ENCODE results near the gene PPP1CC.
"Not testable (repeated sequence)": the region's sequence is repeated elsewhere in the genome, so short reads cannot be mapped to it uniquely, and the experiment has no call there.

PPP1CC gene

DNA sequence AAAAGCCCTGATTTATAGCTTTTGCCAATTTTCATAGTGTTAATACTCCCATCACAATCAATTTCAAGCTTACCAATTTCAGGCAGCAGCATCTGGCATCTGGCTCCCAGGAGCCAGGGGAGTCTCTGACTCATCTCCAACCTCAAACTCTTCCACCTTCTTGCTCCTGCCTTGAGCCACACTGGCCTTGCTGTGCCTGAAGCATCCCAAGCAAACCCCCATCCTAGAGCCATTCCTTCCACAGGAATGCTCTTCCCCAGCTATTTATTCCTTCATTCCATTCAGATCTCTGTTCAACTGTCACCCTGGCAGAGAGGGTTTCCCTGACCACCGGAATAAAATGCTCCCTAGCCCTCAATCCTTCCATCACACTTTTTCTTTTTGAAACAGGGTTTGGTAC lies 13.9 kb upstream of the PPP1CC start:
- no peak for FAIRE-seq
- peak; percentile 56 for DNase-seq (ENCODE audit: low spot score)

GRCh38 chr12:110754101-110754793 lies 11.6 kb upstream of the PPP1CC start:
- FAIRE-seq (no peak), DNase-seq (ENCODE audit: low spot score) (no peak)

DNA sequence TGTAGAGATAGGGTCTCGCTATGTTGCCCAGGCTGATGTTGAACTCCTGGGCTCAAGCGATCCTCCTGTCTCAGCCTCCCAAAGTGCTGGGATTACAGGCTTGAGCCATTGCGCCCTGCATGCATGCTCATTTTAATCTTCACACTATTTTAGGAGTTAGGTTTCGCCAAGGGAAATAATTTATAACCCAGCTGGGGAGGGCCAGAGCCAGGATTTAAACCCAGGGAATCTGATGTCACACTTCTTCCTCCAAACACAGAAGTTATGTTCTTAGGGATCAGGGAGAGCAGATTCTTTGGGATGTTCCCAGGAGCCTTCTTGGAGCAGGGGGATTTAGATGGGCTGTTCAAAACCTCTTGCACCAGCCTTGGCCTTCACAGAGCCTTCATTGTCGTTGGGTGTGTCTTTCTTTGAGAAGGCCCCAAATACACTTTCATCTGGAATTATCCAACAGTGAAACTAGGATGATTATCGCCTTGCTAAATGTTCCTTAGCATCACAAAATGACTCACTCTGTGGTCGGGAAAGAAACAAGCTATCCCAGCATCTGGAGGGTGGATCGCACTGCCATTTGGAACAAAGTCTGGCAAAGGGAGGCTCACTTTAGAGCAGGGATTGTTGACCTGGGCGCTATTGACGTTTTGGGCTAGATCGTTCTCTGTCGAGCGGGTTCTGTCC lies 8.2 kb upstream of the PPP1CC start:
- FAIRE-seq, result no peak

DNA sequence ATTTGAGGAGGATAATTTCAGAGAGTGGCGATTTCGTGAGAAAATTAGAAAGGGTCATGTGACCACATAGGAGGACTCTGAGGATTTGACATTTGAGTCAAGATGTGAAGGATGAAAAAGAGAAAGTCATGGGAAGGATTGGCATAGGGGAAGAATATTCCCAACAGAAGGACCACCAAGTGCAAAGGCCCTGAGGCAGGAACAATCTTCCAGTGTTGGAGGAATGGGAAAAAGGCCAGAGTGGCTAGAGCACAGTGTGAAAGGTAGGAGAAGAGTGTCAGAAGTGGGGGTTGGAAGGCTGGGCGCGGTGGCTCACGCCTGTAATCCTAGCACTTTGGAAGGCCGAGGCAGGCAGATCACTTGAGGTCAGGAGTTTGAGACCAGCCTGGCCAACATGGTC lies 3.9 kb upstream of the PPP1CC start:
- DNase-seq (ENCODE audit: low spot score), result no peak
- no peak for FAIRE-seq

More for the DNA sequence above, 8.2 kb upstream of the PPP1CC start:
- no peak for DNase-seq (ENCODE audit: low spot score)

- no peak for DNase-seq (ENCODE audit: low spot score)
- FAIRE-seq, result no peak
These were observed 3.0 kb upstream of the PPP1CC start for GRCh38 chr12:110745542-110746284.

- FAIRE-seq (no peak), DNase-seq (ENCODE audit: low spot score) (peak; percentile 66)
These were observed 2.0 kb upstream of the PPP1CC start for GRCh38 chr12:110744601-110745264.

DNA sequence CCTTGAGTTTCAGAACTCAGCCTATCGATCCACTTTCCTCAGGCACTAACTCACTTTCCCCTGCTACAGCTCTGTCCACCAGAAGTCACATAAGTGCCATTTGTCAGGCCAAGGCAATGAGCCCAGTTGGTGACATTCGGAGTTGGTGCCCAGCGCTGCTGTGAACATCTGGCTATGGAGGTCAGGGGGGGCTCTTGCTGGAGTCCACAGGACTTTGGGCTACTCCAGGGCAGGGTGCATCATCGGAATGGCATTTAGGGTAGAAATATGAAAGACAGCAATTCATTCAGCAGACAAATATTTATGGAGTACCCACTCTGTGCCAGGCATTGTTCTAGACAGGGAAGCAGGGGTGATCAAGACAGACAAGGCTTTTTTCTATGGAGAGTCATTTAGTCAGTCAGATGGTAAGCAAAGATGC lies 1.5 kb upstream of the PPP1CC start:
- DNase-seq (ENCODE audit: low spot score) (peak; percentile 76), FAIRE-seq (no peak)

GRCh38 chr12:110743571-110744093 lies 941 bp upstream of the PPP1CC start:
- no peak for FAIRE-seq
- DNase-seq (ENCODE audit: low spot score), result no peak

GRCh38 chr12:110742096-110742717 lies 484 bp downstream of the PPP1CC start:
- DNase-seq (ENCODE audit: low spot score), result peak; percentile 37
- no peak for FAIRE-seq

- no peak for FAIRE-seq
These were observed 1.2 kb downstream of the PPP1CC start for GRCh38 chr12:110741341-110742095.

GRCh38 chr12:110739894-110740293 lies 2.8 kb downstream of the PPP1CC start:
- FAIRE-seq (no peak), DNase-seq (ENCODE audit: low spot score) (no peak)

More at GRCh38 chr12:110741341-110742095, 1.2 kb downstream of the PPP1CC start:
- no peak for DNase-seq (ENCODE audit: low spot score)

DNA sequence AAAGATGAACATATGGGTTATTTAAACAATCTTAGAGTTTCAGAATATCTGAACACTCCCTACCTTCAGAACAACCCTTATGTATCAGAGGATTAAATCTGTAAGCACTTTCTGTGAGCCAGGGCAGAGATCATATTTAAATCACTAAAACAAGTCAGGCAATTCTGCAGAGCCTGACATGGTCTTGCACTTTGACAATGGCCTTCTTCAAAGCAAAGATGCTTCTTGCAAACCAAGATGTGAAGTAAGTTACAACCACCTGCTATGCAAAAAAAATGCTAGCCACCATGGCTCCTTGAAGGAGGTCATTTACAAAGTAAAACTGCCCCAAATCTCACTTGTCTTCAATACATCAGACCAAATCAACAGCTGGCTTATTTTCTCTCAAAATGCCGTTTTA lies 3.2 kb downstream of the PPP1CC start:
- DNase-seq (ENCODE audit: low spot score) (no peak), FAIRE-seq (no peak)

GRCh38 chr12:110737532-110737931 lies 5.2 kb downstream of the PPP1CC start:
- no peak for DNase-seq (ENCODE audit: low spot score)
- no peak for FAIRE-seq

DNA sequence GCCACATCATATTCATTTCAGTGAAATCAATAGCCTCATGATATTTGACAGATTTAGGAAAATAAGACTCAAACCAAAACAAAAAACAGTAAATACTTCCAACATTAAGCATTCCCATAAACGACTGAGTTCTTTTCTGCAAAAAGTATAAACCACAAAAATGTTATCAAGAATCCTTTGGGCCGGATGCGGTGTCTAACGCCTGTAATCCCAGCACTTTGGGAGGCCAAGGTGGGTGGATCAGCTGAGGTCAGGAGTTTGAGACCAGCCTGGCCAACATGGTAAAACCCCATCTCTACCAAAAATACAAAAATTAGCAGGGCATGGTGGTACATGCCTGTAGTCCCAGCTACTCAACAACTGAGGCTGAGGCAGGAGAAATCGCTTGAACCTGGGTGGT lies 5.7 kb downstream of the PPP1CC start:
- DNase-seq (ENCODE audit: low spot score); FAIRE-seq: not testable (repeated sequence)

- no peak for FAIRE-seq
These were observed 8.8 kb downstream of the PPP1CC start for GRCh38 chr12:110733900-110734299.

GRCh38 chr12:110733089-110733715 lies 9.5 kb downstream of the PPP1CC start:
- FAIRE-seq (no peak), DNase-seq (ENCODE audit: low spot score) (no peak)

More at GRCh38 chr12:110733900-110734299, 8.8 kb downstream of the PPP1CC start:
- no peak for DNase-seq (ENCODE audit: low spot score)

DNA sequence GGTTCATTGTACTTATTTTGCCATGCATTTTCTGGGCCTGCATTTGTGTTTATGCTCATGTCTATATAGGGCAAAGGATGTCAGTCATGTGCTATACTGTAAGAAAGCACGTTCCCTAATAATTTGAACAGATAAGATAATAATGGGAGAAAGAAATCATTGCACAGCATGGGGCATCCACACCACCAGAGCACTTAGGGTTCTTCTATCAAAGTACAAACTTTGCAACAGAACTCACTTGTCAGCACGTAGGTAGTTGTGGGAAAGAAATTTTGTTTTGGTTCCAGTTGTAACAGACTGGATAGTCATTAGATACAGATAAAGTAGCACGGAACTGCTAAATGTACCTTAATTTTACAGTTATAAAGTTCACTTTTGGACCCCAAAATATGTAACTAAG lies 10.1 kb downstream of the PPP1CC start:
- no peak for FAIRE-seq
- DNase-seq (ENCODE audit: low spot score), result no peak

GRCh38 chr12:110731479-110731878 lies 11.2 kb downstream of the PPP1CC start:
- DNase-seq (ENCODE audit: low spot score) (no peak), FAIRE-seq (no peak)

- DNase-seq (ENCODE audit: low spot score) (no peak), FAIRE-seq (no peak)
These were observed 14.1 kb downstream of the PPP1CC start for GRCh38 chr12:110728628-110729027.

All from urothelium cell line (cell line).